Suprapubic skin (tissue), 4 donors: ENCODE data around the gene CTSE. TPM values are rescaled to one million over a fixed set of nuclear protein-coding genes. Genes with fewer than 3 reads are reported as not detected.
"Not testable (repeated sequence)": the region's sequence is repeated elsewhere in the genome, so short reads cannot be mapped to it uniquely, and the experiment has no call there.

Experiments
- DNase-seq, 2 donors: peaks; one replicate each; pipeline ENCODE4 v3.0.0-alpha.2; 2019; ENCODE audit warnings: low spot score in 2 of 2
- H3K27ac ChIP-seq: fragments of 200-600 bp; sonication (generic); one replicate; pipeline ENCODE4 v1.5.1; 2019
- H3K27me3 ChIP-seq: fragments of 200-600 bp; sonication (generic); one replicate; pipeline ENCODE4 v1.5.1; 2019
- H3K36me3 ChIP-seq: fragments of 200-600 bp; sonication (generic); one replicate; pipeline ENCODE4 v1.5.1; 2019
- H3K4me1 ChIP-seq: fragments of 200-600 bp; sonication (generic); one replicate; pipeline ENCODE4 v1.5.1; 2019
- H3K4me3 ChIP-seq: fragments of 200-600 bp; sonication (generic); one replicate; pipeline ENCODE4 v1.5.1; 2019; ENCODE audit warnings: mild to moderate bottlenecking
- H3K9me3 ChIP-seq: fragments of 200-600 bp; sonication (generic); one replicate; pipeline ENCODE4 v1.5.1; 2019
- CTCF ChIP-seq, 2 donors: fragments of 200-600 bp in 1 of 2; fragments of 450-650 bp in 1 of 2; sonication (generic) in 1 of 2; IDR thresholded peaks; one replicate each; pipeline ENCODE4 v1.5.1; 2016 to 2019; ENCODE audit warnings: antibody characterized with exemption in 2 of 2, mild to moderate bottlenecking in 1 of 2, moderate library complexity in 1 of 2
- EP300 ChIP-seq: sonication (generic); formaldehyde crosslinking; IDR thresholded peaks from one replicate; pipeline ENCODE4 v1.6.1; 2017; ENCODE audit warnings: antibody characterized with exemption
- POLR2A ChIP-seq, 2 donors: fragments of 450-650 bp; IDR thresholded peaks; one replicate each; pipeline ENCODE4 v1.6.1; 2017; ENCODE audit warnings: antibody characterized with exemption in 2 of 2, mild to moderate bottlenecking in 2 of 2, moderate library complexity in 2 of 2
- POLR2AphosphoS5 ChIP-seq, 3 donors: sonication (generic); formaldehyde crosslinking; IDR thresholded peaks; one replicate each; pipeline ENCODE4 v1.6.1; 2017; ENCODE audit warnings: antibody characterized with exemption in 3 of 3
- WGBS: methylation state at CpG from one replicate; pipeline ENCODE4 v1.1.5; 2018; 5-methylcytosine and 5-hydroxymethylcytosine counted together
- total RNA-seq, 4 donors: library from RNA; depleted of rRNA; stranded (reverse); fragments of >200 nt; gene quantifications; one replicate each; pipeline ENCODE4 v1.1.0, GENCODE V29; 2016

The CTSE gene
- total RNA-seq, 4 donors from 2014 or later, result not detected

- peaks cover 73% of the 10 kb centered on the region for H3K4me1 ChIP-seq
These were observed 22.9 kb downstream of the CTSE start for GRCh38 chr1:206000641-206001339.

GRCh38 chr1:205998457-205999241 lies 25.0 kb downstream of the CTSE start:
- Histone ChIP-seq H3K4me3 (no peak overlapping the region), H3K27me3 (no peaks in the 10 kb centered on the region), H3K27ac (no peak overlapping the region), H3K36me3 (peaks cover 4% of the 10 kb centered on the region), H3K9me3 (no peaks in the 10 kb centered on the region), H3K4me1 (peaks cover 56% of the 10 kb centered on the region)
- TF ChIP-seq POLR2A (IDR thresholded peaks at IDR 0.05), result no peak
- no peak for TF ChIP-seq CTCF (IDR thresholded peaks at IDR 0.05)
- TF ChIP-seq POLR2AphosphoS5 (IDR thresholded peaks at IDR 0.05), result no peak
- no peak for TF ChIP-seq EP300
- 68% methylated on average over 13 of the region's 13 CpGs for WGBS
- peak; percentile 37 to 38 for DNase-seq

More at GRCh38 chr1:206000641-206001339, 22.9 kb downstream of the CTSE start:
- Histone ChIP-seq H3K4me3 (peak overlapping the region; percentile 44), H3K36me3 (no peaks in the 10 kb centered on the region), H3K9me3 (no peaks in the 10 kb centered on the region), H3K27ac (peak overlapping the region; percentile 81), H3K27me3 (no peaks in the 10 kb centered on the region)
- TF ChIP-seq CTCF (IDR thresholded peaks at IDR 0.05) (no peak), EP300 (no peak), POLR2AphosphoS5 (IDR thresholded peaks at IDR 0.05) (no peak), POLR2A (IDR thresholded peaks at IDR 0.05) (no peak)
- peak; percentile 56 to 71 for DNase-seq
- WGBS, result 57% methylated on average over 8 of the region's 8 CpGs

GRCh38 chr1:205996641-205997040 lies 27.1 kb downstream of the CTSE start:
- not testable (repeated sequence) for DNase-seq, H3K27me3 ChIP-seq, H3K4me3 ChIP-seq, H3K9me3 ChIP-seq, H3K27ac ChIP-seq
- Histone ChIP-seq H3K36me3 (peaks cover 24% of the 10 kb centered on the region), H3K4me1 (peaks cover 37% of the 10 kb centered on the region)
- WGBS, result 80% methylated on average over 1 of the region's 1 CpG

GRCh38 chr1:205994346-205994745 lies 29.3 kb downstream of the CTSE start:
- Histone ChIP-seq H3K27ac (no peak overlapping the region), H3K4me3 (no peak overlapping the region), H3K4me1 (peaks cover 16% of the 10 kb centered on the region), H3K36me3 (peaks cover 45% of the 10 kb centered on the region), H3K27me3 (no peaks in the 10 kb centered on the region), H3K9me3 (no peaks in the 10 kb centered on the region)
- no peak for TF ChIP-seq CTCF (IDR thresholded peaks at IDR 0.05)
- no peak for TF ChIP-seq POLR2AphosphoS5 (IDR thresholded peaks at IDR 0.05)
- no peak for TF ChIP-seq EP300
- no peak for TF ChIP-seq POLR2A (IDR thresholded peaks at IDR 0.05)
- WGBS, result 60% methylated on average over 3 of the region's 4 CpGs
- DNase-seq, result peak; percentile 44 to 72

- Histone ChIP-seq H3K27ac (no peak overlapping the region), H3K27me3 (no peaks in the 10 kb centered on the region), H3K4me3 (no peak overlapping the region), H3K36me3 (peaks cover 46% of the 10 kb centered on the region), H3K9me3 (no peaks in the 10 kb centered on the region), H3K4me1 (peaks cover 9% of the 10 kb centered on the region)
- 88% methylated on average over 1 of the region's 1 CpG for WGBS
- no peak for TF ChIP-seq POLR2AphosphoS5 (IDR thresholded peaks at IDR 0.05)
- TF ChIP-seq EP300, result no peak
- no peak for TF ChIP-seq POLR2A (IDR thresholded peaks at IDR 0.05)
- no peak for TF ChIP-seq CTCF (IDR thresholded peaks at IDR 0.05)
- DNase-seq, result peak; percentile 26 to 35
These were observed 30.6 kb downstream of the CTSE start for GRCh38 chr1:205993068-205993467.
